Lower lobe of right lung (tissue), 2 donors: ENCODE data around the gene VPS37B. TPM values are rescaled to one million over a fixed set of nuclear protein-coding genes. Genes with fewer than 3 reads are reported as not detected.
A peak's percentile ranks its signal among the peaks of the same experiment; 100 is the strongest.

Source experiments
- ATAC-seq, 2 donors: fragments of 200-7000 bp; cut with Tn5 transposase; one replicate each; pipeline ENCODE4 v1.9.1; 2020 to 2022; ENCODE audit warnings: mild to moderate bottlenecking in 2 of 2, moderate library complexity in 2 of 2
- DNase-seq: peaks from one replicate; pipeline ENCODE4 v3.0.0-alpha.2; 2020
- H3K27ac ChIP-seq: fragments of 200-600 bp; one replicate; pipeline ENCODE4 v1.8.0; 2022
- H3K27me3 ChIP-seq: fragments of 200-600 bp; one replicate; pipeline ENCODE4 v1.8.0; 2022; ENCODE audit warnings: low read depth
- H3K36me3 ChIP-seq: fragments of 200-600 bp; one replicate; pipeline ENCODE4 v1.8.0; 2022; ENCODE audit warnings: mild to moderate bottlenecking
- H3K4me1 ChIP-seq: fragments of 200-600 bp; one replicate; pipeline ENCODE4 v1.8.0; 2022
- H3K4me3 ChIP-seq: fragments of 200-600 bp; one replicate; pipeline ENCODE4 v1.8.0; 2022; ENCODE audit warnings: mild to moderate bottlenecking
- H3K9me3 ChIP-seq: fragments of 200-600 bp; one replicate; pipeline ENCODE4 v1.8.0; 2022
- CTCF ChIP-seq: fragments of 200-600 bp; IDR thresholded peaks from one replicate; pipeline ENCODE4 v1.8.0; 2022; ENCODE audit warnings: antibody characterized with exemption, mild to moderate bottlenecking
- intact Hi-C: fragments of 100-400 bp; cut with DNase I; formaldehyde crosslinking; loops from one replicate; pipeline ENCODE4 v1.11.0; 2022
- total RNA-seq: library from RNA; stranded (reverse); fragmentation: NEBNext Ultra II Directional; extraction: Animal tissue kit (Norgen Biotek cat#: 25700); gene quantifications from one replicate; pipeline ENCODE4 v1.2.1, GENCODE V29; 2021
- donor health status: DM: no; HTN: yes; CAD: no; lungs with severe emphysema.

Gene VPS37B
- total RNA-seq, 1 donor from 2014 or later: 34.5 TPM

- Histone ChIP-seq H3K27ac (peak overlapping the region; percentile 46), H3K27me3 (no peaks in the 10 kb centered on the region), H3K4me1 (peaks cover 66% of the 10 kb centered on the region), H3K4me3 (no peak overlapping the region), H3K36me3 (peaks cover 77% of the 10 kb centered on the region), H3K9me3 (no peaks in the 10 kb centered on the region)
- peak; percentile 52 for DNase-seq
- intact Hi-C loops: no loop called here
- no peak for ATAC-seq
- TF ChIP-seq CTCF: peak; percentile 37
These were observed 28.0 kb downstream of the VPS37B start for GRCh38 chr12:122867691-122868461.

- Histone ChIP-seq H3K4me3 (no peak overlapping the region), H3K9me3 (no peaks in the 10 kb centered on the region), H3K4me1 (peaks cover 64% of the 10 kb centered on the region), H3K27me3 (no peaks in the 10 kb centered on the region), H3K36me3 (peaks cover 77% of the 10 kb centered on the region), H3K27ac (peak overlapping the region; percentile 46)
- DNase-seq (no peak), ATAC-seq (no peak)
- intact Hi-C loops: no loop called here
- TF ChIP-seq CTCF: no peak
These were observed 28.8 kb downstream of the VPS37B start for GRCh38 chr12:122866950-122867607.

- intact Hi-C loops: no loop called here
- Histone ChIP-seq H3K4me3 (no peak overlapping the region), H3K36me3 (peaks cover 81% of the 10 kb centered on the region), H3K27me3 (no peaks in the 10 kb centered on the region), H3K4me1 (peaks cover 64% of the 10 kb centered on the region), H3K27ac (no peak overlapping the region), H3K9me3 (no peaks in the 10 kb centered on the region)
- TF ChIP-seq CTCF: no peak
- DNase-seq: no peak
- ATAC-seq: no peak
These were observed 29.5 kb downstream of the VPS37B start for GRCh38 chr12:122866379-122866778.

- Histone ChIP-seq H3K4me1 (peaks cover 61% of the 10 kb centered on the region), H3K4me3 (no peak overlapping the region), H3K27ac (no peak overlapping the region), H3K27me3 (no peaks in the 10 kb centered on the region), H3K9me3 (no peaks in the 10 kb centered on the region), H3K36me3 (peaks cover 85% of the 10 kb centered on the region)
- peak; percentile 1 to 12 for ATAC-seq
- intact Hi-C loops: no loop called here
- TF ChIP-seq CTCF: peak; percentile 32
- peak; percentile 63 for DNase-seq
These were observed 30.4 kb downstream of the VPS37B start for GRCh38 chr12:122865268-122866231.

GRCh38 chr12:122864894-122865253 is 31.1 kb downstream of the VPS37B start:
- intact Hi-C loops: loop anchor here (5.0 kb wide), 1 partner anchor 87 kb away; no protein-coding TSS in a partner anchor
- H3K27ac ChIP-seq: no peak overlapping the region
- no peak overlapping the region for H3K4me3 ChIP-seq

More at GRCh38 chr12:122864894-122865253, 31.1 kb downstream of the VPS37B start:
- no peak for TF ChIP-seq CTCF
- Histone ChIP-seq H3K27me3 (no peaks in the 10 kb centered on the region), H3K9me3 (no peaks in the 10 kb centered on the region), H3K4me1 (peaks cover 61% of the 10 kb centered on the region), H3K36me3 (peaks cover 83% of the 10 kb centered on the region)
- ATAC-seq (no peak), DNase-seq (no peak)
